BJ (cell line): ENCODE results near the gene MAP4K1. TPM values are rescaled to one million over a fixed set of nuclear protein-coding genes. Genes with fewer than 3 reads are reported as not detected.
"Not testable (repeated sequence)": the region's sequence is repeated elsewhere in the genome, so short reads cannot be mapped to it uniquely, and the experiment has no call there.

Experiments
- CTCF ChIA-PET: fragments of 350-600 bp; formaldehyde crosslinking; extraction: SDS; loops from one replicate; lab custom pipeline; 2021; ENCODE audit warnings: antibody characterized with exemption, inconsistent platforms; lab: Yijun Ruan, JAX
- POLR2A ChIA-PET: fragments of 300-600 bp; sonication (Branson Sonifier 250); formaldehyde crosslinking; extraction: SDS; loops from one replicate; lab custom pipeline; 2021; ENCODE audit warnings: antibody characterized with exemption; lab: Charles Lee
- DNase-seq: peaks from one replicate; pipeline ENCODE4 v3.0.0-alpha.2; 2011; ENCODE audit warnings: low read depth
- H3K27me3 ChIP-seq: 2 replicates; pipeline ENCODE4 v1.6.0; 2011; ENCODE audit warnings: low read length; ENCODE audit not compliant: control insufficient read depth, insufficient read depth
- H3K36me3 ChIP-seq: 2 replicates; pipeline ENCODE4 v1.5.1; 2011; ENCODE audit warnings: low read length; ENCODE audit not compliant: control insufficient read depth, insufficient read depth
- H3K4me3 ChIP-seq: 2 replicates; pipeline ENCODE4 v1.5.1; 2011; ENCODE audit warnings: low read depth, mild to moderate bottlenecking, control low read depth, low read length
- polyA plus RNA-seq: library from polyadenylated mRNA; depleted of rRNA; stranded (reverse); fragments of >200 nt; gene quantifications from 2 replicates; pipeline ENCODE4 v1.2.3, GENCODE V29; 2011
- TF ChIP-seq, protein P1 (sequence below): IDR thresholded peaks from 2 replicates; pipeline ENCODE4 v1.5.1; 2011; ENCODE audit warnings: low read depth, mild to moderate bottlenecking, control low read depth, inconsistent platforms, low read length, moderate library complexity; ENCODE audit not compliant: insufficient read depth

The MAP4K1 gene
- polyA plus RNA-seq, 1 experiment, result 0.25 TPM

DNA sequence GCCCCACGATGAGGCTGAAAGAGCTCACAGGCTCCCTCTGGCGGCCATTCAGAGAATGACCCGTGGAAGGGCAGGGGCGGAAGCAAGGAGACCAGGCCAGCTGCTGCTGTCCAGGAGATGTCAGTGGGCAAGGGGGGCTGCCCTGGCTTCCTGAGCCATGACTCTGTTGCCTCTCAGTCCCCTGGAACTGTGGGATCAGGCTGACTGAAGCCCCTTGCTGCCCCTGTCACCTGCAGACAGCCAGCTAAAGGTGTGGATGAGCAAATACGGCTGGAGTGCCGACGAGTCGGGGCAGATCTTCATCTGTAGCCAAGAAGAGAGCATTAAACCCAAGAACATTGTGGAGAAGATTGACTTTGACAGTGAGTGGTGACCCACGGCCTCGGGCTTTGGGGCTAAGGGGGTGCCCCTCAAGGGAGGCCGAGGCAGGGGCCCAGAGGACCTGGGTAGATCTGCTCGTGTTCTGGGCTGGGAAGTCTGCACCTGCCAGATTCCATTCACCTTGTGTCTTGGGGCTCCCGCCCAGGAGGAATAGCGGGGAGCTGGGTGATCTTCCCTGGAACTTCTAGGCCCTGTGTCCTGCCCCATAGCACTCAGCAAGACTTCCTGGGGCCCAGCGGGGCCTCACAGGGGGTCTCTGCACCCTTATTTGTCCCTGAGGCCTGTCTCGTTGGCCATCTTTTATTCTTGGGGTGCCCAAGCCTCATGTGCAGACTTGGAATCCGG lies 17.2 kb upstream of the MAP4K1 start:
- DNase-seq, result no peak
- TF ChIP-seq, protein P1, sequence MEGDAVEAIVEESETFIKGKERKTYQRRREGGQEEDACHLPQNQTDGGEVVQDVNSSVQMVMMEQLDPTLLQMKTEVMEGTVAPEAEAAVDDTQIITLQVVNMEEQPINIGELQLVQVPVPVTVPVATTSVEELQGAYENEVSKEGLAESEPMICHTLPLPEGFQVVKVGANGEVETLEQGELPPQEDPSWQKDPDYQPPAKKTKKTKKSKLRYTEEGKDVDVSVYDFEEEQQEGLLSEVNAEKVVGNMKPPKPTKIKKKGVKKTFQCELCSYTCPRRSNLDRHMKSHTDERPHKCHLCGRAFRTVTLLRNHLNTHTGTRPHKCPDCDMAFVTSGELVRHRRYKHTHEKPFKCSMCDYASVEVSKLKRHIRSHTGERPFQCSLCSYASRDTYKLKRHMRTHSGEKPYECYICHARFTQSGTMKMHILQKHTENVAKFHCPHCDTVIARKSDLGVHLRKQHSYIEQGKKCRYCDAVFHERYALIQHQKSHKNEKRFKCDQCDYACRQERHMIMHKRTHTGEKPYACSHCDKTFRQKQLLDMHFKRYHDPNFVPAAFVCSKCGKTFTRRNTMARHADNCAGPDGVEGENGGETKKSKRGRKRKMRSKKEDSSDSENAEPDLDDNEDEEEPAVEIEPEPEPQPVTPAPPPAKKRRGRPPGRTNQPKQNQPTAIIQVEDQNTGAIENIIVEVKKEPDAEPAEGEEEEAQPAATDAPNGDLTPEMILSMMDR, result peak; percentile 94
- no peak overlapping the region for H3K4me3 ChIP-seq
- peaks cover 13% of the 10 kb centered on the region for H3K36me3 ChIP-seq
- ChIA-PET CTCF (interaction anchor here (0.6 to 6.8 kb wide), 34 partner anchors 8 to 564 kb away, joined by 3 to 49 read pairs (median 4); partner anchors contain the start of genes ACTN4, EIF3K, FAM98C and NFKBIB), POLR2A (interaction anchor here (0.7 kb wide), 1 partner anchor 248 kb away, joined by 4 read pairs; no protein-coding TSS in a partner anchor)
- H3K27me3 ChIP-seq, result no peaks in the 10 kb centered on the region

DNA sequence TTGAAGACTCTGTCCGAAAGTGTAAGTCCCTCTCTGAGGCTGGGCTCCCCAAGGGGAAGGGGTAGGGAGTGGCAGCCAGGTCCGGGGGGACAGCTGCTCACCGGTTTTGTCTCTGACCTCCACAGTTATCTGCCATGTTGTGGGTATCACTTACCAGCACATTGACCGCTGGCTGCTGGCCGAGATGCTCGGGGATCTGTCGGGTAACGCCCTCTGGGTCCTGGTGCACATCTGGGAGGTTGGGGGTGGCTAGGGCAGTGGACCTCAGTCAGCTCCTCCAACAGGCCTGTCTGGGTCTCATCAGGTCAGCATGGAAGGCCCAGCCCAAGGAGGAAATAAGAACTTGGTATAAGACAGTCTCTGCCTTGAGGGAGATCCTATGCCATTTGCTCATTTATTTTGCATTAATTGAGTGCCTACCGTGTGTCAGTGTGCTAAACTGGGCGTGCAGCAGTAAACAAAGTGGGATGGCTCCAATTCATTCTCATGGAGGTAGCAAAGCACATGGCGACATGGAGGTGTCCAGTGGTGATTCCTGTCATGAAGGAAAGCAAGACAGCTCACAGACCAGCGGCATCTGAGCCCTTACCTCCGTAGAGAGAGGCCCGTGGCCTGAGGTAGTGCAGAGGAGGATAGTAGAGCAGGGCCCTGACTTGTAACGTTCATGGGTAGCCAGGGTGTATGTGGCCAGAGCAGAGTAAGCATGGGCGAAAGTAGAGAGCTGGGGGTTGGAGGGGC lies 14.9 kb upstream of the MAP4K1 start:
- TF ChIP-seq, protein P1, result no peak
- DNase-seq, result no peak
- peaks cover 20% of the 10 kb centered on the region for H3K36me3 ChIP-seq

DNA sequence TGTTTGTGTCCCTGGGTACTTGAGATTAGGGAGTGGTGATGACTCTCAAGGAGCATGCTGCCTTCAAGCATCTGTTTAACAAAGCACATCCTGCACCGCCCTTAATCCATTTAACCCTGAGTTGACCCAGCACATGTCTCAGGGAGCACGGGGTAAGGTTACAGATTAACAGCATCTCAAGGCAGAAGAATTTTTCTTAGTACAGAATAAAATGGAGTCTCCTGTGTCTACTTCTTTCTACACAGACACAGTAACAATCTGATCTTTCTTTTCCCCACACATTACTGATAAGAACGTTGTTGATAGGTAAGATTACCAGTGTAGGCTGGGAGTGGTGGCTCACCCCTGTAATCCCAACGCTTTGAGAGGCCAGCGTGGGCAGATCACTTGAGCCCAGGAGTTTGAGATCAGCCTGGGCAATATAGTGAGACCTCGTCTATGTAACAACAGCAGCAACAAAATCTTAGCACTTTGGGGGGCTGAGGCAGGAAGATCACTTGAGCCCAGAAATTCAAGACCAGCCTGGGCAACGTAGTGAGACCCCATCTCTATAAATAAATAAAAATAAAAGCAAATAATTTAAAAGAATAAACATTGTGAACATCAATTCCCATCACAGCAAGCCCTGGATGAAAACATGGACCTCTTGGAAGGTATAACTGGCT lies 14.2 kb upstream of the MAP4K1 start:
- CTCF ChIA-PET, result interaction anchor here (1.1 to 6.8 kb wide), 2 partner anchors 14 to 229 kb away, joined by 3 to 47 read pairs; partner anchors contain the start of gene FAM98C
- DNase-seq, H3K27me3 ChIP-seq, POLR2A ChIA-PET, H3K4me3 ChIP-seq: not testable (repeated sequence)
- H3K36me3 ChIP-seq, result peaks cover 21% of the 10 kb centered on the region

More for the DNA sequence above, 14.9 kb upstream of the MAP4K1 start:
- H3K27me3 ChIP-seq, result no peaks in the 10 kb centered on the region
- ChIA-PET POLR2A (no interaction called here), CTCF (interaction anchor here (1.1 to 6.8 kb wide), 4 partner anchors 14 to 229 kb away, joined by 3 to 47 read pairs (median 6); partner anchors contain the start of genes EIF3K and FAM98C)
- H3K4me3 ChIP-seq, result no peak overlapping the region

DNA sequence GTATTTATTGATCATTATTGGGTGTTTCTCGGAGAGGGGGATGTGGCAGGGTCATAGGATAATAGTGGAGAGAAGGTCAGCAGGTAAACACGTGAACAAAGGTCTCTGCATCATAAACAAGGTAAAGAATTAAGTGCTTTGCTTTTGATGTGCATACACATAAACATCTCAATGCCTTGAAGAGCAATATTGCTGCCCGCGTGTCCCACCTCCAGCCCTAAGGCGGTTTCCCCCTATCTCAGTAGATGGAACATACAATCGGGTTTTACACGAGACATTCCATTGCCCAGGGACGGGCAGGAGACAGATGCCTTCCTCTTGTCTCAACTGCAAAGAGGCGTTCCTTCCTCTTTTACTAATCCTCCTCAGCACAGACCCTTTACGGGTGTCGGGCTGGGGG lies 13.5 kb upstream of the MAP4K1 start:
- H3K4me3 ChIP-seq, CTCF ChIA-PET, H3K27me3 ChIP-seq, DNase-seq, POLR2A ChIA-PET: not testable (repeated sequence)
- H3K36me3 ChIP-seq, result peaks cover 22% of the 10 kb centered on the region

DNA sequence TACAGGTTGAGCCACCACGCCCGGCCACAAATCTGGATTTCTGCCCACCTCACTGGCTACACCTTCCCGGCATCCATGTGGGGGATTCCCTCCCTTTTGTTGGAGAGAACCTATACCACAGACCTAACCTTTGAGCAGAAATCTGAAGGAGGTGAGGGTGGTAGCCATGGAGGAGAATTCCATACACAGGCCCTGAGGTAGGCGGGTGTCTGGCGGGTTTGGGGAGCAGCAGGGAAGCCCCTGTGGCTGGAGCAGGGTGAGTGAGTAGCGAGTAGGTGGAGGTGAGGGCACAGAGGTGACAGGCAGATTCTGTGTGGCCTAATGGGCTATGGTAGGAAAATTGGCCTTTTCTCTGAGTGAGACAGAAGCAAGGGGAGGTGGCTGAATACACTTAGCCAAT lies 11.8 kb upstream of the MAP4K1 start:
- Histone ChIP-seq H3K27me3 (no peaks in the 10 kb centered on the region), H3K4me3 (no peak overlapping the region), H3K36me3 (peaks cover 23% of the 10 kb centered on the region)
- POLR2A ChIA-PET, result no interaction called here
- no peak for DNase-seq
- CTCF ChIA-PET, result interaction anchor here (0.8 kb wide), 1 partner anchor 10 kb away, joined by 3 read pairs; no protein-coding TSS in a partner anchor
- TF ChIP-seq, protein P1, result no peak
